ENCODE results near the gene FGFBP2.

FGFBP2 gene

GRCh38 chr4:15968551-15969300 lies 5.8 kb upstream of the FGFBP2 start:
- no peak for DNase-seq (ENCODE audit: low spot score)

- no peak for DNase-seq (ENCODE audit: low spot score)
Observed at GRCh38 chr4:15965325-15965724, 2.4 kb upstream of the FGFBP2 start.

DNA sequence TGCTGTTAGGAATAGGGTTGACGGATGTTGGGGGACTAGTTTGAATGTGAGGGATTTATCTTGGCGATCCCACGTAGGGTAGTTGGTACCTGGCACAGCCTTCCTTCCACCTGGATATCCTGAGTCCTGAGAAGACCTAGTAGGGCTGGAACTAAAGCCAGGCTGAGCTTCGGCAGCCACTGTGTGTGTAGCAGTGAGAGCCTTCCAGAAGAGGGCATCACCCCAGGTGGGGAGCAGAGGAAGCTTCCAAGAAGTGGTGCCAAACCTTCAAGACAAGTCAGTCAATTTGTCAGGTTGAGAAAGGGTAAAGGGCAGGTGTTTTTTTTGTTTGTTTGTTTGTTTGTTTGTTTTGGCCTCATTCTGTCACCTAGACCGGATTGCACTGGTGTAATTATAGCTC lies 1.2 kb upstream of the FGFBP2 start:
- DNase-seq (ENCODE audit: low spot score), result no peak

DNA sequence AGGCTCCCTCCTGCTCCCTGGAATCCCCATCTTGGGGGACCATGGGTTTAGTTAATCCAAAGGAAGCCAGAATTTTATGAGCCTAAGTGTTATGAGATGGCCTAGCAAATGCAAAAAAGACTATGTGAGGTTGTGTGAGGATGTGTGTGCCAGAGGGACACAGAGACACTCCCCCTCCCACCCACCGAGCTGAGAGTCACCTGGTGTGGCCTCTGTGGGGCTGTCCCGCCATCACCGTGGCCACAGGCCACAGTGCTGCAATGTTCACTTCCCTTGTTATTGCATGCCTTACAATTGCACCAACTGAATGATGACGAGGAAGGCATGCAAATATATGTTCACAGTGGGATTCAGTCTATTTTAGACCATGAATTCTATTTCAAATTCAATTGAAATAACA lies 601 bp upstream of the FGFBP2 start:
- DNase-seq (ENCODE audit: low spot score), result no peak

- DNase-seq (ENCODE audit: low spot score), result no peak
Observed at GRCh38 chr4:15961781-15962510, 1.0 kb downstream of the FGFBP2 start.

GRCh38 chr4:15958562-15958961 lies 4.4 kb downstream of the FGFBP2 start:
- no peak for DNase-seq (ENCODE audit: low spot score)

DNA sequence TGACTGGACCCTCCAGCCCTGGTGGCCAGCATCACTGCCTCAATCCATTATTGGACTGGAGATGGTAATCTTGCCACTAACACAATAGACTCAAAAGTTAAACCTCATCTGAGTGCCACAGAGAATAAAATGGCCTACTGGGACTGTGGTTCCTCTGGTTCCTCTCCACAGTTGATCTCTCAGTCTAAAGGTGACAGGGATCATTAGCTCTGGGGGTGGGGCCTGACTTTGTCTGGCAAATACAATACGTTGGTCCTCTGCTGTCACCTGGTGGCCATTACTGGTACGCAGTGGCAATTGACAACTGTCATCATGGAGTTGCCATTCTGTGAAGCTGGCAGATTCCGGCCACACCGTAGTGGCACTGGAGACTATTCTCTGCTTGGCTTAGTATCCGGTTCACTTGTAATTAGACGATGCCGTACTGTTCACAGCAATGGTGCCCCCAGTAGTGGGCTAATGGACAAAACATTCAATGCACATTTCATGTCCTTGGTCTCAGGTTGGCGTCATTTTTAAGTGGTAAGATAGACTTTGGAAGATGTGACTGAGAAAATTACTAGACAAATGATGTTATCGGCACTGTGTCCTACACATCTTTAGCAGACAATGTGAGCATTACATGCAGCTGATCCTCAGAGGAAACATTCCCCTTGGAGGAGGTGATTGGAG lies 6.7 kb downstream of the FGFBP2 start:
- DNase-seq (ENCODE audit: low spot score), result peak; percentile 73

- DNase-seq (ENCODE audit: low spot score), result no peak
Observed at GRCh38 chr4:15955670-15956069, 7.3 kb downstream of the FGFBP2 start.

DNA sequence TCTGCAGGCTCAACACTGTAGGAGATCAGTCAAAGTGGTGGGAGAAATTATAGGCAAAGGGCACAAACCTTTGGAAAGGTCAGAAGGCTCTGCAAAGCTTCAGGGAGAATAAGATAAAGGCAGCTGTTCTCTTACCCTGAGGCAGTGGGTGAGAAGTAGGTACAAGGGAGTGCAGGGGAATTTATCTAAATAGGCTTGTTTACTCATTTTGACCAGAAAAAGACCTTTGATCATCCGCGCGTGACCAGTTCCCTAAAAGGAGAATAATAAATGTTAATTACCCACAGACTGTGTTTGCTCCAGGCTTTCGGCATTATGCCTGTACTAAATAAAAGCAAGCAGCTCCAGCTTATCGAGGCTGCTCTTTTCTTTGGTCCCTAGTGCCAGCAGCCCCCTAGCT lies 9.3 kb downstream of the FGFBP2 start:
- no peak for DNase-seq (ENCODE audit: low spot score)

GRCh38 chr4:15951781-15952180 lies 11.2 kb downstream of the FGFBP2 start:
- no peak for DNase-seq (ENCODE audit: low spot score)

- no peak for DNase-seq (ENCODE audit: low spot score)
Observed at GRCh38 chr4:15948826-15949225, 14.1 kb downstream of the FGFBP2 start.

- DNase-seq (ENCODE audit: low spot score), result no peak
Observed at GRCh38 chr4:15947684-15948083, 15.3 kb downstream of the FGFBP2 start.

- DNase-seq (ENCODE audit: low spot score), result no peak
Observed at GRCh38 chr4:15945516-15945915, 17.5 kb downstream of the FGFBP2 start.

GRCh38 chr4:15944895-15945294 lies 18.1 kb downstream of the FGFBP2 start:
- DNase-seq (ENCODE audit: low spot score), result no peak

DNA sequence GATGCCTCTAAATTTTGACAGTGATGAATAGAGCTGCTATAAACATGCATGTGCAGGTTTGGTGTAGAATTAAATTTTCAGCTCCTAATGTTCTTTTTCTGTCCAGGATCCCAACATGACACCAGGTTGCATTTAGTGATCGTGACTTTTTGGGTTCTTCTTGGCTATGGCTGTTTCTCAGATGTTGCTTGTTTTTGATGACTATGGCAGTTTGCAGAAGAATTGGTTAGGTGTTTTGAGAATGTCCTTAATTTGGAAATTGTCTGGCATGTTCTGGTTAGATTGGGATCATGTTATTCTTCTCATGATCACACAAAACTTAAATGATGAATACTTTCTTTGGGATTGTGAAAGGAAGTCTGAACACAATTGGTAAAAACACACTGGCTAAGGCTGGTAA lies 20.7 kb downstream of the FGFBP2 start:
- no peak for DNase-seq (ENCODE audit: low spot score)

DNA sequence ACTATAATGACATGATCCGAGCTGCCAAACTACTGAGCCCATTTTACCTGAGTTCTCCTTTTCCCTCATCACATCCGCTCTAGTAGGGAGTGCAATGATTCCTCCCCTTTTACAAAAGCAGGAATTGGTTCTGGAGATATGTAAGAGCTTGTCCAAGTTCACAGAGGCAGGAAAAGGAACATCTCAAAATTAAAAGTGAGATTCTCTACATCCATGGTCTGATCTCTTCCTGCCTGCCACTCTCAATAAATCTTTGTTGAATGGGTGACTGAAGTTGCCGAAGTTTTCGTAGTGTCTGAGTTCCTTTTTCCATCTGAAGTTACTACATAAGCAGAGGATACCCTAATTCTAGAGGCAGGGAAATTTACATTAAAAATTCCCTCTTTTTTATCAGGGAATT lies 24.3 kb downstream of the FGFBP2 start, which contains the start of gene FGFBP1:
Gene FGFBP1 (minus strand): TSS at position 101 of the 400 bp plus-strand sequence. CDS start 2,108 bp downstream, outside the sequence.
- no peak for DNase-seq (ENCODE audit: low spot score)

- DNase-seq (ENCODE audit: low spot score), result no peak
Observed at GRCh38 chr4:15938182-15938581, 24.8 kb downstream of the FGFBP2 start.

DNA sequence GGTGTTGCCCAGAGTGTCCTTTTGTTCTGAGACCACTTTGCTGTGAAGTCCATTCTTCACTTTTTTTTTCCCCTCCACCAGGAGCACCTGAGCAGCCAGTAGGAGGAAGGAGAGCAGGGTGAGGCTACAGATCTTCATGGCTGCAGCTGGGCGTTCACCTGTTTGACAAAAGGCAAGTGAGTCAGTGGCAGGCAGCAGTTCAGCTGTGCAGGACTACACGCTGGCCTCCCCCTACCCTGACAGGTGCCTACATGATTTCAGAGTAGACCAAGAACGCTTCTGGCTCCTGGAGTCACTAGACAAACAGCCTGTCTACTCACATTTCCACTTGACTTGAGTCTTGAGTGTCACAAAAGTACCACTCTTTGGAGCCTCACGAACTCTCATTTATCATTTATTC lies 26.5 kb downstream of the FGFBP2 start:
- DNase-seq (ENCODE audit: low spot score), result no peak

DNA sequence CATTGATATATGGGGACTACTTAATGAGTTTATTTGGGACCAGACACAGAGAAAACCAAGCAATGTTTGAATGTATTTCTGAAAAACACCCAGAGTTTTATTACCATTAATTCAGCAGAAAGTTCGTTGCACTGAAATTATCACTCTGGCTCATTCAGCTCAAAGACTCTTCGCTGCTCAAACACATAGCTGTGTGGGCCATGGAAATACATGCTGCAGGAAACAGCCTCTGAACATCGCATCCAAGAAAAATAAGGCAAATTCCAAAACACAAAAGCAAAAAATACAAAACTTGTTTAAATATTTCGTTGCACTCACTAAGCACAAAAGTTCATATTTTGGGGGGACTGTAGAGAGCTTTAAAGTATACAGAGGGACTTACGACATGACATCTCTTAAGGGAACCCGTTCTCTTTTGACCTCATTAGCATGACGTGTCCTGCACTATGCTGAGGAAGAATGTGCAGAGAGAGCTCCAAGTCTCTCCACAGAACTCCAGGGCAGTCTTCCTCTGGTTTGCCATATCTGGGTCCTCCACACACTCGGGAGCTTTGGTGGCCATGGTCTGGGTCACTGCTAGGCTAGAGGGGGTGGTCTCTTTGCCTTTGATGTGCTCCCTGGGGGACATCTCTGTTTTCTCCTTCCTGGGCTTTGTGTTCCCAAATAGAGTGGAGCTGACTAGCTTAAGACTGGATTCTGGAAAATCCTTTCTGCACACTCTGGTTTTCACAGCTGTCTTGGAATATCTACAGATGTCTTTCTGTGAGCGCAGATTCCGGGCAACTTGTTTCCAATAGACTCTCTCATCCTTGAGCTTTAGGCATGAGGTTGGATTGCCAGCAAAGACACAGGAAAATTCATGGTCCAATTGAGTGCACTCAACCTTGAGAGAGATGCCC lies 27.2 kb downstream of the FGFBP2 start:
- no peak for DNase-seq (ENCODE audit: low spot score)

DNA sequence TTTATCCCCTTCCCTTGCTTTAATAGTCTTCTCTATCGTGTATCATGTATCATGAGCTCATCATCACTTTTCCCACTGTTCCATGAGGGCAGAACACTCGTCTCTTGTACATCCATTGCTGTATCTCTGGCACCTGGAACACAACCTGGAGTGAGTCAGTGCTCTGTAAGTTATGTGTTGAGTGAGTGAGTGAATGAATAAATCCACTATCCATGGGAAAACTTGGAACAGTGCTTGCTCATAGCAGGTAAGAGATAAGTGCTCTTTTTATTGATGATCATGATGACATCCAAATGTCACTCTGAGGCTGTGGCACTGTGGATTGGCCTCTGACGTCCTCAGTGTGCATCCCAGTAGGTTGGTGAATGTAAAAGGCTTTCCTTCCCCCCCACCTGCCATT lies 28.7 kb downstream of the FGFBP2 start:
- DNase-seq (ENCODE audit: low spot score), result no peak

GRCh38 chr4:15931451-15932210 lies 31.3 kb downstream of the FGFBP2 start:
- no peak for DNase-seq (ENCODE audit: low spot score)

All from Ammon's horn (tissue), 1 donor.